Measurements from ENCODE around the gene ERCC1.
A peak's percentile ranks its signal among the peaks of the same experiment; 100 is the strongest.

The ERCC1 gene

DNA sequence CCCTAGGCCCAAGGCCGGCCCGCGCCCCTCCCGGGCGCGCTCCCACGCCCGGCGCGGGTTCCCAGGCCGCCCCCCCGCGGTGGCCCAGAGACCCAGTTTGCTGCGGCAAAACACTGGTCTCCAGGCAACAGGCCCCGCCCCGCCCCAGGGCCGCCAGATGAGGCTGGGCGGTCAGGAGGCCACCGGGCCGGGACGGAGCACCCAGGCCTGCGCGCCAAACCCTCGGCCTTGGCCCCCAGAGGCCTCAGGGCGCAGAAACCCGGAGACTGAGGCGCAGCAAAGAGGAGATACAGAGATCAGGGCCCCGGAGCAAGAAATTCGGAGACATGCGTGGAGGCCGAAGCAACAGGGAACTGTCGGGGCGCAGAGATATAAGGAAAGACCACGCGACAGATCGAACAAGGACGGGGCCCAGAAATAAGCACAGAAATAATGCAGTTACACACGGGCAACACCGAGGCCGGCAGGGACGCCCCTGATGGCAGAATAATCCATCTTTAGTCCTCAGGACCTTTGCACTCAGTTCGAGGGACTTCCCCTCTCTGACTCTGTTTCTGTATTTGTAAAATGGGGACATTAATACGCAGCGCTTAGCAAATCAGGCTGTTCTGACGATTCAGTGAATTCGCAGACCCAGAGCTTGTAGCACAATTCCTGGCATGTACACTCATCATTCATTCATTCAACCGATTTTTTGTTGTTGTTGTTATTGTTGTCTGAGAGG is 20.8 kb upstream of the ERCC1 start:
- Histone ChIP-seq H3K9me3 (ENCODE audit: insufficient read depth, low read length) (no peaks in the 10 kb centered on the region), H3K79me2 (ENCODE audit: low read length) (no peaks in the 10 kb centered on the region), H3K4me1 (ENCODE audit: low read length) (peaks cover 18% of the 10 kb centered on the region), H2AFZ (ENCODE audit: low read depth, low read length) (peak overlapping the region; percentile 96), H3K27me3 (ENCODE audit: low read depth, low read length) (no peaks in the 10 kb centered on the region), H4K20me1 (ENCODE audit: insufficient read depth, low read length) (no peaks in the 10 kb centered on the region), H3K27ac (ENCODE audit: low read length) (peak overlapping the region; percentile 35), H3K4me3 (ENCODE audit: low read length) (peak overlapping the region; percentile 88), H3K36me3 (replicated peaks; ENCODE audit: low read depth, low read length) (no peaks in the 10 kb centered on the region), H3K9ac (ENCODE audit: low read length) (peak overlapping the region; percentile 72), H3K4me2 (ENCODE audit: low read length) (peak overlapping the region; percentile 85)
- no peak for TF ChIP-seq EZH2phosphoT487 (IDR thresholded peaks at IDR 0.05; ENCODE audit: low read depth)
- TF ChIP-seq, protein P1, sequence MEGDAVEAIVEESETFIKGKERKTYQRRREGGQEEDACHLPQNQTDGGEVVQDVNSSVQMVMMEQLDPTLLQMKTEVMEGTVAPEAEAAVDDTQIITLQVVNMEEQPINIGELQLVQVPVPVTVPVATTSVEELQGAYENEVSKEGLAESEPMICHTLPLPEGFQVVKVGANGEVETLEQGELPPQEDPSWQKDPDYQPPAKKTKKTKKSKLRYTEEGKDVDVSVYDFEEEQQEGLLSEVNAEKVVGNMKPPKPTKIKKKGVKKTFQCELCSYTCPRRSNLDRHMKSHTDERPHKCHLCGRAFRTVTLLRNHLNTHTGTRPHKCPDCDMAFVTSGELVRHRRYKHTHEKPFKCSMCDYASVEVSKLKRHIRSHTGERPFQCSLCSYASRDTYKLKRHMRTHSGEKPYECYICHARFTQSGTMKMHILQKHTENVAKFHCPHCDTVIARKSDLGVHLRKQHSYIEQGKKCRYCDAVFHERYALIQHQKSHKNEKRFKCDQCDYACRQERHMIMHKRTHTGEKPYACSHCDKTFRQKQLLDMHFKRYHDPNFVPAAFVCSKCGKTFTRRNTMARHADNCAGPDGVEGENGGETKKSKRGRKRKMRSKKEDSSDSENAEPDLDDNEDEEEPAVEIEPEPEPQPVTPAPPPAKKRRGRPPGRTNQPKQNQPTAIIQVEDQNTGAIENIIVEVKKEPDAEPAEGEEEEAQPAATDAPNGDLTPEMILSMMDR (IDR thresholded peaks at IDR 0.05; ENCODE audit: low read depth, low read length): no peak

DNA sequence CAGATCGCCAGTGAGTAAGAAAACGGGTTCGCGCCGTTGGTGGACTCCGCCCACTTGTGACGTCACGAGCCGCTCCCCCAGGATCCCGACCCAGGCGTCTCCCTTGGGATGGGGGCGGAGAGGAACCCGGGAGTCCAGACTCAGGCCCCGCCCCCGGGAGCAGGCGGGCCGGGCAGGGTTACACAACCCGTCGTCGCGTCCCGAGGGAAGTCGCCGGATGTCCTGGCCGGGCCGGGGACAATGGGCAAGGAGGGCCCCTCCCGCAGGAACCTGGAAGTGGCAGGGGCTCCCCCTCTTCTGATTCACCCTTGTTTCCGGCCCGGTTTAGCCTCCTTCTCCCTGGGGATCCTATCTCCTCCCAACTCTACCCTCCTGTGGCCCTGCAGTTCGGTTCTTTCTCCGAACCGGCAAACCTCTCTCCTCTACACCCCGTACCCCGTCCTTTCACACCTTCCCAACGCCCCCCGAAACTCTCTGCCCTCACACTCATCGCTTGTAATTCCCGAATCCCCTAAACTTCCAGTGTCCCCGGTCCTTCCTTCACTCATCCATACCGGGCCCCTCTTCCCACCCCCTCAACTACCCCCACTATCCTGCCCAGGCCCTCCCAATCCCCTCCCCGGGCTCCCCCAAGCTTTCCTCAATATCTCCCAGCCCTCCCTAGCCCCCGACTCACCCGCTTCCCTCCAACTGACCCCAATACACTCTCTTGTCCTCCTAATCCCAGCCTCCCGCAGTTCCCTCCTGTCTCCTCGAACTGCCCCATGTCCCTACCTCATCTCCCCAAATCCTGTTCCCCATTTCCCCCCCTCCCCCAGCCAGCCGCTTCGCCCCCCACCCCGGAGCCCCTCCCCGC is 20.0 kb upstream of the ERCC1 start:
- Histone ChIP-seq H3K27ac (ENCODE audit: low read length) (no peak overlapping the region), H3K9ac (ENCODE audit: low read length) (peak overlapping the region; percentile 70), H3K9me3 (ENCODE audit: insufficient read depth, low read length) (no peaks in the 10 kb centered on the region), H4K20me1 (ENCODE audit: insufficient read depth, low read length) (no peaks in the 10 kb centered on the region), H3K27me3 (ENCODE audit: low read depth, low read length) (no peaks in the 10 kb centered on the region), H3K4me2 (ENCODE audit: low read length) (peak overlapping the region; percentile 85), H2AFZ (ENCODE audit: low read depth, low read length) (peak overlapping the region; percentile 41; the same call in 1 of the 2 replicates), H3K4me1 (ENCODE audit: low read length) (peaks cover 22% of the 10 kb centered on the region), H3K4me3 (ENCODE audit: low read length) (peak overlapping the region; percentile 88), H3K79me2 (ENCODE audit: low read length) (no peaks in the 10 kb centered on the region), H3K36me3 (replicated peaks; ENCODE audit: low read depth, low read length) (no peaks in the 10 kb centered on the region)
- no peak for TF ChIP-seq EZH2phosphoT487 (IDR thresholded peaks at IDR 0.05; ENCODE audit: low read depth)
- TF ChIP-seq, protein P1 (IDR thresholded peaks at IDR 0.05; ENCODE audit: low read depth, low read length): no peak

DNA sequence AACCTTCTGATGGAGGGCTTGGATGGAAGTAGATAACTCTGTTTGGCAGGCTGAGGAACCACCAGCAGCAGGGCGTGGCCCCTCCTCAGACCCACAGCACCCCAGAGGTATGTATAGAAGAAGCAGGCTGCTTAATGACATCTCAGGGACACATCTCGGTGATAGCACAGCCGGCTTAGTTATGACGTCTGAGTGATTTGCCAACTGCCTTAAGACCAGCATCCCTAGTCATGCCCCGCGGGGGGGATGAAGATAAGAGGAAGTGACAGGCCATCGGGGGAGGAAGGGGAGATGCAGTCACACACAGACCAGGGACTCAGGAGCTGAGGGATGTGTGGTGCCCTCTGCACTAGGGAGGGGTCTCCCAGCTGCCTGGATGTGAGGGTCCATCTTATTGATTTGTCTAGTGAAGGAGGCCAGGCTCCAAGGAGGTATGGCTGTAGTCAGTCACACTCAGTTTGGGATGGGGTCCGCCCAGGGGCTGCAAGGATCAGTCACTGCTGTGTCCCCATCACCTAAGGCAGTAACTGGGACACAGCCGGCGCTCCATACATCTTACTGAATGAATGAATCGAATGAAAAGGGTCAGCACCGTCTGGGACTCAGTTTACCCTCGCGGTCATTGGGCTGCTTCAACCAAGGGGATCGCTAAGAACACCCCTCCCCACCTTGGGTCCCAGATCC is 19.2 kb upstream of the ERCC1 start:
- no peaks in the 10 kb centered on the region for H4K20me1 ChIP-seq (ENCODE audit: insufficient read depth, low read length)
- peak overlapping the region; percentile 70 for H3K9ac ChIP-seq (ENCODE audit: low read length)
- no peaks in the 10 kb centered on the region for H3K27me3 ChIP-seq (ENCODE audit: low read depth, low read length)
- no peaks in the 10 kb centered on the region for H3K79me2 ChIP-seq (ENCODE audit: low read length)
- H3K4me2 ChIP-seq (ENCODE audit: low read length): peak overlapping the region; percentile 85
- peak overlapping the region; percentile 88 for H3K4me3 ChIP-seq (ENCODE audit: low read length)
- TF ChIP-seq EZH2phosphoT487 (IDR thresholded peaks at IDR 0.05; ENCODE audit: low read depth): no peak
- TF ChIP-seq, protein P1 (IDR thresholded peaks at IDR 0.05; ENCODE audit: low read depth, low read length): no peak
- H3K9me3 ChIP-seq (ENCODE audit: insufficient read depth, low read length): no peaks in the 10 kb centered on the region
- no peak overlapping the region for H3K27ac ChIP-seq (ENCODE audit: low read length)
- H3K4me1 ChIP-seq (ENCODE audit: low read length): peaks cover 22% of the 10 kb centered on the region
- H2AFZ ChIP-seq (ENCODE audit: low read depth, low read length): peak overlapping the region; percentile 41; the same call in 1 of the 2 replicates
- no peaks in the 10 kb centered on the region for H3K36me3 ChIP-seq (replicated peaks; ENCODE audit: low read depth, low read length)

DNA sequence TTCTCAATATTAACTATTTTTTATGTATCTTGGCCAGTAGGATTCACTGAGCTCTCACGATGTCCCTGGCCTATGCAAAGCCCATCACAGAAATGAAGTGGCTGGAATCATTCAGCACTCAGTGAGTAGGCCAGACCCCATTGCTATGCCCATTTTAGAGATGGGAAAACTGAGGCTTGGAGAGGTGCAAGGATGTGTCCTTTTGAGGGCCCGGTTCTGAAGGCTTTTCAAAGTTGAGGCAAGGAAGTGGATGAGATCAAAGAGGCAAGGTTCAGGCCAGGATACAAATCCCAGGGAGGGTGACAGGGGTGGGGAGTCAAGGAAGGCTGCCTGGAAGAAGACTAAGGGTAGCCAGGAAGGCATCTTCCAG is 18.7 kb upstream of the ERCC1 start:
- no peak overlapping the region for H3K27ac ChIP-seq (ENCODE audit: low read length)
- no peak overlapping the region for H2AFZ ChIP-seq (ENCODE audit: low read depth, low read length)
- H3K9me3 ChIP-seq (ENCODE audit: insufficient read depth, low read length): no peaks in the 10 kb centered on the region
- no peak overlapping the region for H3K9ac ChIP-seq (ENCODE audit: low read length)
- H4K20me1 ChIP-seq (ENCODE audit: insufficient read depth, low read length): no peaks in the 10 kb centered on the region
- TF ChIP-seq EZH2phosphoT487 (IDR thresholded peaks at IDR 0.05; ENCODE audit: low read depth): no peak
- TF ChIP-seq, protein P1 (IDR thresholded peaks at IDR 0.05; ENCODE audit: low read depth, low read length): no peak
- H3K4me3 ChIP-seq (ENCODE audit: low read length): no peak overlapping the region
- no peaks in the 10 kb centered on the region for H3K36me3 ChIP-seq (replicated peaks; ENCODE audit: low read depth, low read length)
- H3K4me2 ChIP-seq (ENCODE audit: low read length): no peak overlapping the region
- H3K79me2 ChIP-seq (ENCODE audit: low read length): no peaks in the 10 kb centered on the region
- no peaks in the 10 kb centered on the region for H3K27me3 ChIP-seq (ENCODE audit: low read depth, low read length)
- H3K4me1 ChIP-seq (ENCODE audit: low read length): peaks cover 22% of the 10 kb centered on the region
